G401 (cell line): Measurements from ENCODE around the gene COL4A4. TPM values are rescaled to one million over a fixed set of nuclear protein-coding genes. Genes with fewer than 3 reads are reported as not detected.

Source experiments
- DNase-seq: peaks from one replicate; pipeline ENCODE4 v3.0.0-alpha.2; 2015; ENCODE audit warnings: low spot score
- in situ Hi-C: cut with HindIII; loops from 2 replicates; pipeline ENCODE4 v1.10.0; 2016; ENCODE audit warnings: low sequenced_read_pairs, mixed read lengths
- total RNA-seq: library from RNA; depleted of rRNA; stranded (reverse); fragments of >200 nt; shearing (Covaris generic); gene quantifications from 2 replicates; pipeline ENCODE4 v1.2.3, GENCODE V29; 2014; rRNA removed

The COL4A4 gene
- total RNA-seq, 1 experiment from 2014 or later = 2.3 TPM

- in situ Hi-C loops = no loop called here
- no peak for DNase-seq
Measured at GRCh38 chr2:226962176-226962773, 201.7 kb downstream of the COL4A4 start.

- in situ Hi-C loops = no loop called here
- DNase-seq = no peak
Measured at GRCh38 chr2:226959418-226959817, 204.6 kb downstream of the COL4A4 start.

- in situ Hi-C loops = no loop called here
- DNase-seq = no peak
Measured at GRCh38 chr2:226956659-226957058, 207.3 kb downstream of the COL4A4 start.

- DNase-seq = no peak
- in situ Hi-C loops = no loop called here
Measured at GRCh38 chr2:226953826-226954225, 210.2 kb downstream of the COL4A4 start.

GRCh38 chr2:226953206-226953605 is 210.8 kb downstream of the COL4A4 start:
- no peak for DNase-seq
- in situ Hi-C loops = no loop called here

Other genes starting within 250 kb of the COL4A4 start
- 3.0 TPM in 1 of 2 replicates, not detected in the other for gene COL4A3, start 419 bp upstream of the COL4A4 start, total RNA-seq
- 116 and 185 TPM in 2 replicates for gene MFF, start 161.0 kb upstream of the COL4A4 start, total RNA-seq
- gene TM4SF20, start 215.1 kb upstream of the COL4A4 start, total RNA-seq = not detected in 2 replicates
- gene SCYGR1, start 223.7 kb upstream of the COL4A4 start, total RNA-seq = not detected in 2 replicates